Measurements from ENCODE around the gene OR6B2.
A peak's percentile ranks its signal among the peaks of the same experiment; 100 is the strongest.

Gene OR6B2

GRCh38 chr2:240041363-240041762 lies 11.1 kb upstream of the OR6B2 start:
- DNase-seq (ENCODE audit: low spot score), result no peak

GRCh38 chr2:240037358-240037757 lies 7.1 kb upstream of the OR6B2 start:
- DNase-seq (ENCODE audit: low spot score), result no peak

- no peak for DNase-seq (ENCODE audit: low spot score)
Measured at GRCh38 chr2:240033330-240033678, 3.1 kb upstream of the OR6B2 start.

- no peak for DNase-seq (ENCODE audit: low spot score)
Measured at GRCh38 chr2:240032406-240033329, 2.4 kb upstream of the OR6B2 start.

- no peak for DNase-seq (ENCODE audit: low spot score)
Measured at GRCh38 chr2:240024766-240025165, 5.5 kb downstream of the OR6B2 start.

GRCh38 chr2:240023792-240024191 lies 6.4 kb downstream of the OR6B2 start:
- no peak for DNase-seq (ENCODE audit: low spot score)

- peak; percentile 76 for DNase-seq (ENCODE audit: low spot score)
Measured at GRCh38 chr2:240021488-240022104, 8.6 kb downstream of the OR6B2 start.

- DNase-seq (ENCODE audit: low spot score), result no peak
Measured at GRCh38 chr2:240018071-240018750, 12.0 kb downstream of the OR6B2 start.

GRCh38 chr2:240014327-240014726 lies 15.9 kb downstream of the OR6B2 start:
- no peak for DNase-seq (ENCODE audit: low spot score)

GRCh38 chr2:240013343-240013742 lies 16.9 kb downstream of the OR6B2 start:
- DNase-seq (ENCODE audit: low spot score), result no peak

- DNase-seq (ENCODE audit: low spot score), result no peak
Measured at GRCh38 chr2:240002983-240003382, 27.2 kb downstream of the OR6B2 start.

GRCh38 chr2:240000671-240001070 lies 29.6 kb downstream of the OR6B2 start:
- no peak for DNase-seq (ENCODE audit: low spot score)

- DNase-seq (ENCODE audit: low spot score), result no peak
Measured at GRCh38 chr2:239997686-239998409, 32.4 kb downstream of the OR6B2 start.

GRCh38 chr2:239994086-239994485 lies 36.1 kb downstream of the OR6B2 start:
- no peak for DNase-seq (ENCODE audit: low spot score)

GRCh38 chr2:239993291-239993690 lies 36.9 kb downstream of the OR6B2 start:
- no peak for DNase-seq (ENCODE audit: low spot score)

GRCh38 chr2:239991689-239992314 lies 38.4 kb downstream of the OR6B2 start:
- DNase-seq (ENCODE audit: low spot score), result peak; percentile 37

GRCh38 chr2:239990966-239991365 lies 39.3 kb downstream of the OR6B2 start:
- no peak for DNase-seq (ENCODE audit: low spot score)

GRCh38 chr2:239985356-239985755 lies 44.9 kb downstream of the OR6B2 start:
- DNase-seq (ENCODE audit: low spot score), result no peak

- DNase-seq (ENCODE audit: low spot score), result no peak
Measured at GRCh38 chr2:239984421-239985194, 45.6 kb downstream of the OR6B2 start.

- no peak for DNase-seq (ENCODE audit: low spot score)
Measured at GRCh38 chr2:239983004-239983778, 47.0 kb downstream of the OR6B2 start.

Data from COLO829 (cell line).